ENCODE data around the gene AOC3. TPM values are rescaled to one million over a fixed set of nuclear protein-coding genes. Genes with fewer than 3 reads are reported as not detected.
"Not testable (repeated sequence)": the region's sequence is repeated elsewhere in the genome, so short reads cannot be mapped to it uniquely, and the experiment has no call there.

AOC3 gene
- total RNA-seq, 4 donors from 2014 or later: 4.7 to 11.2 (median 8.1) TPM

GRCh38 chr17:42898147-42898811 is 47.3 kb downstream of the AOC3 start:
- DNase-seq (ENCODE audit: low spot score in 2 of 2): no peak
- 89 to 90% methylated on average over 7 of the region's 7 CpGs for WGBS, 2 donors
- intact Hi-C loops (cut with DNase I; ENCODE audit: low total_unique reads): no loop called here
- no peak overlapping the region for H3K4me3 ChIP-seq (ENCODE audit: low read depth, poor library complexity, severe bottlenecking)
- TF ChIP-seq CTCF (IDR thresholded peaks at IDR 0.05): no peak
- no peak for TF ChIP-seq POLR2A (IDR thresholded peaks at IDR 0.05)

GRCh38 chr17:42899981-42900380 is 49.0 kb downstream of the AOC3 start:
- DNase-seq (ENCODE audit: low spot score in 2 of 2); intact Hi-C loops (cut with DNase I; ENCODE audit: low total_unique reads); H3K4me3 ChIP-seq (ENCODE audit: low read depth, poor library complexity, severe bottlenecking): not testable (repeated sequence)
- WGBS, 2 donors: 82 to 83% methylated on average over 3 of the region's 3 CpGs

GRCh38 chr17:42900460-42901331 is 49.7 kb downstream of the AOC3 start, which contains the start of gene G6PC1:
G6PC1 (plus strand) TSS chr17:42900799; CDS start chr17:42900877, 78 bp downstream.
- WGBS, 2 donors: 82 to 83% methylated on average over 12 of the region's 12 CpGs

GRCh38 chr17:42901535-42902229 is 50.7 kb downstream of the AOC3 start:
- intact Hi-C loops (cut with DNase I; ENCODE audit: low total_unique reads): no loop called here
- DNase-seq (ENCODE audit: low spot score in 2 of 2): no peak
- TF ChIP-seq POLR2A (IDR thresholded peaks at IDR 0.05) (no peak), CTCF (IDR thresholded peaks at IDR 0.05) (no peak)
- 82 to 84% methylated on average over 10 of the region's 10 CpGs for WGBS, 2 donors
- no peak overlapping the region for H3K4me3 ChIP-seq (ENCODE audit: low read depth, poor library complexity, severe bottlenecking)

More at GRCh38 chr17:42900460-42901331, 49.7 kb downstream of the AOC3 start, which contains the start of gene G6PC1:
- intact Hi-C loops (cut with DNase I; ENCODE audit: low total_unique reads): no loop called here
- DNase-seq (ENCODE audit: low spot score in 2 of 2): no peak
- TF ChIP-seq POLR2A (IDR thresholded peaks at IDR 0.05) (no peak), CTCF (IDR thresholded peaks at IDR 0.05) (no peak)
- H3K4me3 ChIP-seq (ENCODE audit: low read depth, poor library complexity, severe bottlenecking): no peak within 1 kb of the TSS

GRCh38 chr17:42904110-42904469 is 53.1 kb downstream of the AOC3 start:
- intact Hi-C loops (cut with DNase I; ENCODE audit: low total_unique reads): no loop called here
- DNase-seq (ENCODE audit: low spot score in 2 of 2): no peak
- TF ChIP-seq CTCF (IDR thresholded peaks at IDR 0.05) (no peak), POLR2A (IDR thresholded peaks at IDR 0.05) (no peak)
- no peak overlapping the region for H3K4me3 ChIP-seq (ENCODE audit: low read depth, poor library complexity, severe bottlenecking)
- WGBS, 2 donors: 60 to 70% methylated on average over 6 of the region's 6 CpGs
